DOHH2 (cell line): ENCODE measurements around the gene TP63.

Source experiments
- EZH2phosphoT487 ChIP-seq: fragments of 200-600 bp; sonication (generic); IDR thresholded peaks from 2 replicates; pipeline ENCODE4 v1.6.1; 2017; ENCODE audit warnings: borderline replicate concordance, mild to moderate bottlenecking, antibody characterized with exemption, low read length, moderate library complexity, mixed read lengths
- TF ChIP-seq, protein P1 (sequence below): fragments of 200-600 bp; sonication (generic); IDR thresholded peaks from one replicate; pipeline ENCODE4 v1.5.1; 2014; ENCODE audit warnings: antibody characterized with exemption, mild to moderate bottlenecking, low read depth, low read length; ENCODE audit not compliant: poor library complexity, severe bottlenecking

DNA sequence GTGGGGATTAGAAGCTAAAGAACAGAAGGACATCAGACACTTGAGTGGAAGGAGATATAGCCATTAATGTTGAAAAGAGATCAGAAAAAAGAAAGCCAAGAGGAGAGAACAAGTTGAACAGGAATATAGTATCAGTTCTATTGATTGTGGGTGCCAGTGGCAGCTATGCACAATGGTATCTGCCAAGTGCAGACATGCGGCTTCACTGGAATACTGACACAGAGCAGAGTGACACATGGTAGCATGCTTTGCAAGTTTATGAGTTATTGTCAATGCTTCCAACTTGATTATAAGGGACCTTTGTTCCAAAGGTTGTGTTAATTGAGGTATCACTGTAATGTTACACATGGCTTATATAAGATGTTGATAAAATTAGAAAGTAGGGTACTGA is 42.0 kb upstream of the TP63 start:
- no peak for TF ChIP-seq EZH2phosphoT487
- TF ChIP-seq, protein P1, sequence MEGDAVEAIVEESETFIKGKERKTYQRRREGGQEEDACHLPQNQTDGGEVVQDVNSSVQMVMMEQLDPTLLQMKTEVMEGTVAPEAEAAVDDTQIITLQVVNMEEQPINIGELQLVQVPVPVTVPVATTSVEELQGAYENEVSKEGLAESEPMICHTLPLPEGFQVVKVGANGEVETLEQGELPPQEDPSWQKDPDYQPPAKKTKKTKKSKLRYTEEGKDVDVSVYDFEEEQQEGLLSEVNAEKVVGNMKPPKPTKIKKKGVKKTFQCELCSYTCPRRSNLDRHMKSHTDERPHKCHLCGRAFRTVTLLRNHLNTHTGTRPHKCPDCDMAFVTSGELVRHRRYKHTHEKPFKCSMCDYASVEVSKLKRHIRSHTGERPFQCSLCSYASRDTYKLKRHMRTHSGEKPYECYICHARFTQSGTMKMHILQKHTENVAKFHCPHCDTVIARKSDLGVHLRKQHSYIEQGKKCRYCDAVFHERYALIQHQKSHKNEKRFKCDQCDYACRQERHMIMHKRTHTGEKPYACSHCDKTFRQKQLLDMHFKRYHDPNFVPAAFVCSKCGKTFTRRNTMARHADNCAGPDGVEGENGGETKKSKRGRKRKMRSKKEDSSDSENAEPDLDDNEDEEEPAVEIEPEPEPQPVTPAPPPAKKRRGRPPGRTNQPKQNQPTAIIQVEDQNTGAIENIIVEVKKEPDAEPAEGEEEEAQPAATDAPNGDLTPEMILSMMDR: no peak
